Measurements from ENCODE around the gene EFCAB11. TPM values are rescaled to one million over a fixed set of nuclear protein-coding genes. Genes with fewer than 3 reads are reported as not detected.
A peak's percentile ranks its signal among the peaks of the same experiment; 100 is the strongest.

EFCAB11 gene
- total RNA-seq, 1 donor from 2014 or later: 7.1 TPM

DNA sequence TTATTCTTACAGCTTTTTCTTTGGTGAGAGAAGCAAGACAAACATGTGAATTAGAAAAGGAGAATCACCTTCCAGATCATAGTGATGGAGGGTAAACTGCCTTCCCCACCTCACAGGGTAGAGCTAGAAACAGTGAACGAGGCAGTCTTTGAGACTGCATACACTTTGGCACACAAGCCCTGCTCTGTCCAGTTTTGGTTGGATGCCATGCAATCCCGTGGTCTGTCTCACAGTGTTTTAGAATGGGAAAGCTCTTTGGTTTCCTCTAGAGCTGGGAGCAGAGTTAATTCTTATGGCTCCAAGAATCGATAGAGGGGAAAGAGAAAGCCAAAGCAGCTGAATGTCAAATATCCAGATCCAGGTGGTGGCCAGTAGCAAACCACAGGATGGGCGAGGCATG lies 23.1 kb upstream of the EFCAB11 start:
- intact Hi-C loops (cut with micrococcal nuclease): loop anchor here (10.0 kb wide), 1 partner anchor 257 kb away; no protein-coding TSS in a partner anchor
- H3K36me3 Mint-ChIP-seq (ENCODE audit: low read depth): peaks cover 70% of the 10 kb centered on the region
- H3K27me3 Mint-ChIP-seq (ENCODE audit: low read depth): no peaks in the 10 kb centered on the region
- no peak overlapping the region for H3K27ac Mint-ChIP-seq
- no peak for DNase-seq (ENCODE audit: low spot score)
- peaks cover 3% of the 10 kb centered on the region for H3K4me1 Mint-ChIP-seq (ENCODE audit: low read depth)
- no peak overlapping the region for H3K4me3 Mint-ChIP-seq (ENCODE audit: low read depth)
- H3K9me3 Mint-ChIP-seq: no peaks in the 10 kb centered on the region

DNA sequence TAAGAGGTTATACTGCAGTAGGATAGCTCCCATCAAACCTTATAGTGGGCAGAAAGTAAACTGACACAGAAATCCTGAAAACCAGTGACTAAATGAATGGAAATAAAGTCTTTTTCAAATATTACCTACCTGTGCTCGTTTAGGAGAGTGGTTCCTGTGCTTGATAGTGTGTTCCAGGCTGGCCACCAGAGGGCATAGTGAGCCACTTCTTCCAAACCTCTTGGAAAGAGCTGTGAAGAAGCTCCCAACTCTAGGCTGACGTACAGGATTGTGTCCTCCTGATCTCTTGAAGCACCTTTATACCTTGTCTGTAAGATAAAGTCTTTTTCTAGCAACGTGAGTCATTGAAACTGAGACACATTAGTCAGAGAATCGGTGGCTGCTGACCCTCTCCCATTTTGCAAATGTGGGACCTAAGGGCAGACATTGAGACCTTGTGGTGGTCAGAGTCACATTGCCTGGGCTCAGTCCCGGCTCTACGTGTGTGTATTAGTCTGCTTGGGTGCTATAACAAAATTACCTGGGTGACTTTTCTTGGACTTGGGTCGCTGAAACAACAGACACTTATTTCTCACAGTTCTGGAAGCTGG lies 18.8 kb upstream of the EFCAB11 start:
- no peak overlapping the region for H3K4me3 Mint-ChIP-seq (ENCODE audit: low read depth)
- H3K27ac Mint-ChIP-seq: no peak overlapping the region
- H3K4me1 Mint-ChIP-seq (ENCODE audit: low read depth): peaks cover 4% of the 10 kb centered on the region
- intact Hi-C loops (cut with micrococcal nuclease): loop anchor here (2.0 to 10.0 kb wide), 2 partner anchors 87 to 261 kb away; partner anchors contain the start of gene KCNK13
- no peaks in the 10 kb centered on the region for H3K27me3 Mint-ChIP-seq (ENCODE audit: low read depth)
- peaks cover 71% of the 10 kb centered on the region for H3K36me3 Mint-ChIP-seq (ENCODE audit: low read depth)
- no peaks in the 10 kb centered on the region for H3K9me3 Mint-ChIP-seq
- DNase-seq (ENCODE audit: low spot score): no peak

DNA sequence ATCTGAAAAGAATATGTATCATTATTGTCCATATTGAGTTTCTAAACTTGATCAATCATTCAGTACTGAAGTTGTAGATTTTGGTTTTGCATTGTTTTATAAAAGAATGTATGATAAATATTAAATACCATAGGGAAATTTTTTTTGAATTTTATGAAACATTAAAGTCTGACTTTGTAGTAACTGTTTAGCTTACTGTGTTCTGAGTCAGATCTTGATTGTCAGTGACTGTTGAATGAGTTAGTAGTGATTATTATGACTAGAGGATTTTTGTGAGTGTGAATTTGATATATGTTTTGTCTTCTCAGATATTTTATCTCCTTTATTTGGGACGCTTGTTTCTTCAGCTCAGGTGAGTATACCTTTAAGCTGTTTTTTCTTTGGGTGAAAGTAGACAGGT lies 11.3 kb upstream of the EFCAB11 start:
- no peaks in the 10 kb centered on the region for H3K27me3 Mint-ChIP-seq (ENCODE audit: low read depth)
- intact Hi-C loops (cut with micrococcal nuclease): no loop called here
- peaks cover 84% of the 10 kb centered on the region for H3K36me3 Mint-ChIP-seq (ENCODE audit: low read depth)
- peak overlapping the region; percentile 52 for H3K27ac Mint-ChIP-seq
- no peaks in the 10 kb centered on the region for H3K9me3 Mint-ChIP-seq
- no peak for DNase-seq (ENCODE audit: low spot score)
- H3K4me3 Mint-ChIP-seq (ENCODE audit: low read depth): no peak overlapping the region
- H3K4me1 Mint-ChIP-seq (ENCODE audit: low read depth): peaks cover 25% of the 10 kb centered on the region

DNA sequence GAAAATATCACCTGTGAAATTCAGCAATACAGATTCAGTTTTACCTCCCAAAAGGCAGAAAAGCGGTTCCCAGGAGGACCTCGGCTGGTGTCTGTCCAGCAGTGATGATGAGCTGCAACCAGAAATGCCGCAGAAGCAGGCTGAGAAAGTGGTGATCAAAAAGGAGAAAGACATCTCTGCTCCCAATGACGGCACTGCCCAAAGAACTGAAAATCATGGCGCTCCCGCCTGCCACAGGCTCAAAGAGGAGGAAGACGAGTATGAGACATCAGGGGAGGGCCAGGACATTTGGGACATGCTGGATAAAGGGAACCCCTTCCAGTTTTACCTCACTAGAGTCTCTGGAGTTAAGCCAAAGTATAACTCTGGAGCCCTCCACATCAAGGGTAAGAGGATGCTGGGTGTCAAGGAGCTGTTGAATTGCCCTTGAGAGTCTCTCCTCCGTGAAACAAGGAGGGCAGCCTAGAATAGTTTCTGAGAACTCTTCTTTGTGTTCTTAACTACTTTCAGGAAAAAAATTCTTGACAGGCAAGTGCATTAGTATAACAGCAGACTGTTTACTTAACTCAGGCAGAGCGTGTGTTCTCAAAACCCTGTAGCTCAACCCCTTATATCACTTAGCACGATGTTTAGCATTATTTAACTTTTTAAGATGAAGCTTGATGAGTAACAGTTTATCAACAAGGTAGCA lies 8.9 kb upstream of the EFCAB11 start:
- Mint-ChIP-seq H3K27me3 (ENCODE audit: low read depth) (no peaks in the 10 kb centered on the region), H3K4me3 (ENCODE audit: low read depth) (no peak overlapping the region), H3K27ac (no peak overlapping the region), H3K36me3 (ENCODE audit: low read depth) (peaks cover 87% of the 10 kb centered on the region), H3K4me1 (ENCODE audit: low read depth) (peaks cover 40% of the 10 kb centered on the region), H3K9me3 (no peaks in the 10 kb centered on the region)
- no peak for DNase-seq (ENCODE audit: low spot score)
- intact Hi-C loops (cut with micrococcal nuclease): no loop called here

DNA sequence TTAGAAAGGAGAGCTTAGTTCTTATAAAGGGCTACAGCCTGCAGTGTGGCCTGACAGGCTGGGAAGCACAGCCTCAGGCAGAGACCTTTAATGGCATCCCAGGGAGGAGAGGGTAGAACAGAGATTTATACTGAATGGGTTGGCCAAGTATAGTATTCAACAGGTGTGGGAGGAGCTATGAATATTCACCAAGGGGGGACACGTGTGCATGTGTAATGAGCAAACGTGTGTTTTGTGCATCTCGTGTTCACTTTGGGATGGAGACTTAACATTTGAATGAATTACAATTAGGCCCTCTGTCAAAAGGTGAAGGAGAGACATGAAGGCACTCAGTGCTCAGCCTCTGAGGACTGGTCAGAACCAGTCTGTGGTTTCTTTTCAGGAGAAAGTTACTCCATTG lies 6.4 kb upstream of the EFCAB11 start:
- Mint-ChIP-seq H3K9me3 (no peaks in the 10 kb centered on the region), H3K4me3 (ENCODE audit: low read depth) (no peak overlapping the region), H3K27me3 (ENCODE audit: low read depth) (no peaks in the 10 kb centered on the region), H3K27ac (peak overlapping the region; percentile 87), H3K36me3 (ENCODE audit: low read depth) (peaks cover 90% of the 10 kb centered on the region), H3K4me1 (ENCODE audit: low read depth) (peaks cover 54% of the 10 kb centered on the region)
- intact Hi-C loops (cut with micrococcal nuclease): no loop called here
- no peak for DNase-seq (ENCODE audit: low spot score)

DNA sequence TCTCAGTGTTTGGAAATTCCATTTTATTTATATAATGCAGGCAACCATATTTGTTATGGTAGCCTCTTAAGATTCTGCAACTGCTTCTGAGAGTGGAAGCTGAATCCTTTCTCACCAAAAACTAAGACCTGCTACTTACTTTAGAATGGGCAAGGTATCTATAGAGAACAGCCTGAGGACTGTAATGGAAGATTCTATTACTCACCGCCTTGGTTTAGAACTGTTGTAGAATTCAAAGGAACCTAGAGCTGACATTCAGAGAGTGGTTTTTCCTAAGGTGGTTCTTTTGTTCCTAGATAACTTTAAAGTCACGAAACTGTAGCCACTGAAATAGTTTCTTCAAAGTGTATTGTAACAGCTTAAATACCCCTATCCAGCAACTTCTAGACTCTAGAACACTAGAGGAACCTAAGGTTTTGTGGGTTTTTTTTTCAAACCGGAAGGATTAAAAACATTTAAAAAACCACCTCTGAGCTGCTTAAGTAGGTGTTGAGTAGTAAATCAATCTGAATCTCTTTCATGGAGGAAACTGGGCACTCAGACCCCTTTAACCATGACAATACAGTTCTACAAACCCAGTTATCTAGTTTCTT lies 5.4 kb upstream of the EFCAB11 start:
- H3K36me3 Mint-ChIP-seq (ENCODE audit: low read depth): peaks cover 81% of the 10 kb centered on the region
- H3K9me3 Mint-ChIP-seq: no peaks in the 10 kb centered on the region
- H3K27ac Mint-ChIP-seq: peak overlapping the region; percentile 87
- no peak for DNase-seq (ENCODE audit: low spot score)
- H3K4me3 Mint-ChIP-seq (ENCODE audit: low read depth): peak overlapping the region; percentile 43
- H3K4me1 Mint-ChIP-seq (ENCODE audit: low read depth): peaks cover 51% of the 10 kb centered on the region
- intact Hi-C loops (cut with micrococcal nuclease): loop anchor here (5.0 to 10.0 kb wide), 6 partner anchors 97 to 1395 kb away; partner anchors contain the start of genes PSMC1, RPS6KA5 and ZC3H14
- H3K27me3 Mint-ChIP-seq (ENCODE audit: low read depth): no peaks in the 10 kb centered on the region

DNA sequence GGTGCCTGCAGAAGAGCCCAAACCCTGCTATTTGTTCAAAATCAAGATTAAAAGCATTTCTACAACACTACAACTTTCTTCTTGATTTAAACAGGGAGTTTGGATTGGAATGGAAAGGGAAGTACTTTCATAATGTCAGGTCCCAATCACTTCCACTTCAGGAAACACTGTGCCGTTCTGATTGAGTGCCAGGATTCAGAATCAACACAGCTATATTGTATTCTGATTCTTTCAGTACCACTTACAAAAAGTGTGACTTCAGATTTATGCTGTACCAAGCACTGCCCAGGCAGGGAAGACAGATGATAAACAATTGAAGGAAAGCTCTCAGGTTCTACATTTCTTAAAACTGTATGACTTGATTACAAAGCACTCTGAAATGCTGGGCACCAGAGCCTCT lies 4.4 kb upstream of the EFCAB11 start:
- no peak for DNase-seq (ENCODE audit: low spot score)
- peaks cover 73% of the 10 kb centered on the region for H3K36me3 Mint-ChIP-seq (ENCODE audit: low read depth)
- intact Hi-C loops (cut with micrococcal nuclease): loop anchor here (5.0 to 10.0 kb wide), 6 partner anchors 98 to 1394 kb away; partner anchors contain the start of genes PSMC1, RPS6KA5 and ZC3H14
- no peaks in the 10 kb centered on the region for H3K9me3 Mint-ChIP-seq
- no peaks in the 10 kb centered on the region for H3K27me3 Mint-ChIP-seq (ENCODE audit: low read depth)
- H3K27ac Mint-ChIP-seq: no peak overlapping the region
- peak overlapping the region; percentile 10 for H3K4me3 Mint-ChIP-seq (ENCODE audit: low read depth)
- peaks cover 56% of the 10 kb centered on the region for H3K4me1 Mint-ChIP-seq (ENCODE audit: low read depth)

DNA sequence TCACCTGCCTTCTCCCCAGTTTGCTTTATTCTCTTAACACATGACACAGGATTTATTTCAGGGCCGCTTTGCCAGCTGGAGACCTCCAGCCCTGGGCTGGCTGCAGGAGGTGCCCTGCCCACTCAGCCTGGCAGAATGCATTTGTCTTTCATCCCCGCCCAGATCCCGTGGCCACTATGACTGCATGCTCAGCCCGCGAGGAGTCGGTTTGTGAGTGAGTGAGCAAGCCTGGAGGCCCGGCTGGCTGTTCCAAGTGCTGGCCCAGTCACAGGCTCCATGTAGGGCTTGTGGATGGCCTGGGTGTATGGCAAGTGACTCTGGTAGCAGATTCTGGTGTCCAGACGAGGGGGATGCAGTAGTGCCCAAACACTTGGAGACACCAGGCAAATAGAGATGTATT lies 3.3 kb upstream of the EFCAB11 start:
- no peak for DNase-seq (ENCODE audit: low spot score)
- Mint-ChIP-seq H3K9me3 (no peaks in the 10 kb centered on the region), H3K27ac (peak overlapping the region; percentile 97), H3K4me3 (ENCODE audit: low read depth) (peak overlapping the region; percentile 89), H3K27me3 (ENCODE audit: low read depth) (no peaks in the 10 kb centered on the region), H3K36me3 (ENCODE audit: low read depth) (peaks cover 61% of the 10 kb centered on the region), H3K4me1 (ENCODE audit: low read depth) (peaks cover 64% of the 10 kb centered on the region)
- intact Hi-C loops (cut with micrococcal nuclease): loop anchor here (2.0 to 10.0 kb wide), 8 partner anchors 47 to 1393 kb away; partner anchors contain the start of genes PSMC1, RPS6KA5 and ZC3H14

DNA sequence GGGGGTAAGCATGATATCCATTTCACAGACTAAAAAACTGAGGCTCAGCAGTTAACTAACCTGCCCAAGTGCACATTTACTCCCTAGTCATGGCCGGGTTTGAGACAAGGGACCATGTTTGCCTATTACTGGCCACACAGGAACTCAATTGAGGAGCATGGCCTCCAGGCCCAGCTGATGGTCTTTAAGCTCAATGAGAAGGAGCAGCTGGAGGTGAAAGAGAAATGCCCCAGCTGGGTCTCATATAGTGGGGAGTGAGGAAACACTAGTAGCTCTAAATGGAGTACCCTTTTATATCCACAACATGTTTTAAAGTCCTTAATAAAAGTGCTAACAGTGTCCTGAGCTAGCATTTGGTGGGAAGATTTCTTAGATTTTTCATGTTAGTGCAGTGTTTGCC lies 2.8 kb upstream of the EFCAB11 start:
- H3K27ac Mint-ChIP-seq: peak overlapping the region; percentile 97
- no peak for DNase-seq (ENCODE audit: low spot score)
- peak overlapping the region; percentile 89 for H3K4me3 Mint-ChIP-seq (ENCODE audit: low read depth)
- H3K27me3 Mint-ChIP-seq (ENCODE audit: low read depth): no peaks in the 10 kb centered on the region
- peaks cover 65% of the 10 kb centered on the region for H3K4me1 Mint-ChIP-seq (ENCODE audit: low read depth)
- intact Hi-C loops (cut with micrococcal nuclease): loop anchor here (2.0 to 10.0 kb wide), 8 partner anchors 47 to 1393 kb away; partner anchors contain the start of genes PSMC1, RPS6KA5 and ZC3H14
- H3K36me3 Mint-ChIP-seq (ENCODE audit: low read depth): peaks cover 57% of the 10 kb centered on the region
- H3K9me3 Mint-ChIP-seq: no peaks in the 10 kb centered on the region

DNA sequence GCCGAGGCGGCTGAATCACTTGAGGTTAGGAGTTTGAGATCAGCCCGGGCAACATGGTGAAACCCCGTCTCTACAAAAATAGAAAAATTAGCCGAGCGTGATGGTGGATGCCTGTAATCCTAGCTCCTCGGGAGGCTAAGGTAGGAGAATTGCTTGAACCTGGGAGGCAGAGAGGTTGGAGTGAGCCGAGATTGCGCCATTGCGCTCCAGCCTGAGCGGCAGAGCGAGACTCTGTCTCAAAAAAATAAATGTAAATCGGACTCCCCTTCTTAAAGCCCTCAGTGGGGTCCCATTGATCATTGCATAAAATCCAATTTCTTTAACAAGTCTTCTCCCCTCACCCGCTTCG lies 2.1 kb upstream of the EFCAB11 start:
- H3K9me3 Mint-ChIP-seq: no peaks in the 10 kb centered on the region
- peak overlapping the region; percentile 97 for H3K27ac Mint-ChIP-seq
- peak overlapping the region; percentile 89 for H3K4me3 Mint-ChIP-seq (ENCODE audit: low read depth)
- intact Hi-C loops (cut with micrococcal nuclease): loop anchor here (2.0 to 10.0 kb wide), 8 partner anchors 48 to 1392 kb away; partner anchors contain the start of genes PSMC1, RPS6KA5 and ZC3H14
- H3K36me3 Mint-ChIP-seq (ENCODE audit: low read depth): peaks cover 50% of the 10 kb centered on the region
- peaks cover 62% of the 10 kb centered on the region for H3K4me1 Mint-ChIP-seq (ENCODE audit: low read depth)
- no peaks in the 10 kb centered on the region for H3K27me3 Mint-ChIP-seq (ENCODE audit: low read depth)
- no peak for DNase-seq (ENCODE audit: low spot score)

DNA sequence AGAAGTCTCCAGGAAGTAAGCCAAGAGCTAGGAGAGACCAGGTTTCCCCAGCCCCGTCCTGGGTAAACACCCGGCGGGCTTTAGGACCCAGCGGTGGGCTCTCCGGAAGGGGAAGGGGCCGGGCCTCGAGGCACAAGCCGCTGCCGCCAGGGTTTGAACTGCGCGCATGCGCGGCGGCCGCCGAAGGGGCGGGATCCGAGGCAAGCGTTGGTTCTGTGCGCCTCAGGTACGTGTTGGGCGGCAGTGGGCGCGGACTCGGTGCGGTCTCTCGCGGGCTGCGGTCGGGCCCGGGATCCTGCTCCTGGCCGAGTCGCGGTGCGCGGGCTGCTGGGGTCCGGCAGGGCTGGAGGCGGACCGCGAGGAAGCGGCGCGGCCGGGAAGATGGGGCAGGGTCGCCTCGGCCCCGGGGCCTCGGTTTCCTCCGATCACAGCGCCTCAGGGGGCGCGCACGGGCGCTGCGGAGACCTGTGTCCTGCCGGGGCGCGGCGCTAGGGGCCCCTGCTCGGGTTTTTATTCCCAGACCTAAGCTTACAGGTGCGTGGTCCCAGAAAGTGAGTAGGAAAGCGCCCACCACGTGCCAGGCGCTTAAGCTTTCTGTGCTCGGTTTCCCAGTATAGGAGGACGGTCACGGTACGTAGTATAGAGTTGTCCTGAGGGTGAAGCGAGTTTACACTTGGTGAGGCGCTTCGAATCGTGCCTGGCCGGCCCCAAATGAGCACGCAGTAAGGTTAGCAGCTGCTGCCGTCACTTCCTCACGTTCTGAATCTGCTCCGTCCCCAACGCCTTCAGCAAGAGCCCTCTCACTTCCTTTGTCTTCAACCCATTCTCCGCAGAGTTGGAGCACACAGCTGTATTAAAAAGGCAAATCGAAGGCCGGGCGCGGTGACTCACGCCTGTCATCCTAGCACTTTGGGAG lies 1.5 kb upstream of the EFCAB11 start, which contains the start of gene TDP1:
TDP1 (plus strand) TSS at position 183 of the 916 bp plus-strand sequence. CDS start 7,188 bp downstream, outside the sequence.
- intact Hi-C loops (cut with micrococcal nuclease): loop anchor here (1.0 to 10.0 kb wide), 10 partner anchors 11 to 1391 kb away; partner anchors contain the start of genes FOXN3, PSMC1, RPS6KA5 and ZC3H14
- Mint-ChIP-seq H3K9me3 (no peaks in the 10 kb centered on the region), H3K27me3 (ENCODE audit: low read depth) (no peaks in the 10 kb centered on the region), H3K27ac (peak within 1 kb of the TSS; percentile 97), H3K36me3 (ENCODE audit: low read depth) (peaks cover 44% of the 10 kb centered on the region), H3K4me1 (ENCODE audit: low read depth) (peaks cover 57% of the 10 kb centered on the region), H3K4me3 (ENCODE audit: low read depth) (peak within 1 kb of the TSS; percentile 89)
- DNase-seq (ENCODE audit: low spot score): peak; percentile 98
